Ascending aorta (tissue), 2 donors: ENCODE measurements around the gene MARCHF6. TPM values are rescaled to one million over a fixed set of nuclear protein-coding genes. Genes with fewer than 3 reads are reported as not detected.
A peak's percentile ranks its signal among the peaks of the same experiment; 100 is the strongest.

Source experiments
- DNase-seq, 2 donors: peaks; one replicate each; pipeline ENCODE4 v3.0.0-alpha.2; 2019; ENCODE audit warnings: low spot score in 2 of 2
- H3K27ac ChIP-seq, 2 donors: fragments of 200-600 bp; sonication (generic); one replicate each; pipeline ENCODE4 v1.5.1; 2016 to 2017; ENCODE audit warnings: mild to moderate bottlenecking in 1 of 2
- H3K27me3 ChIP-seq: fragments of 200-600 bp; sonication (generic); one replicate; pipeline ENCODE4 v1.5.1; 2017
- H3K36me3 ChIP-seq, 2 donors: fragments of 200-600 bp; sonication (generic); one replicate each; pipeline ENCODE4 v1.5.1; 2016
- H3K4me1 ChIP-seq, 2 donors: fragments of 200-600 bp; sonication (generic); one replicate each; pipeline ENCODE4 v1.5.1; 2016 to 2017; ENCODE audit warnings: mild to moderate bottlenecking in 1 of 2
- H3K4me3 ChIP-seq, 2 donors: fragments of 200-600 bp; sonication (generic); one replicate each; pipeline ENCODE4 v1.5.1; 2016 to 2017; ENCODE audit warnings: mild to moderate bottlenecking in 1 of 2
- H3K9me3 ChIP-seq, 2 donors: fragments of 200-600 bp; sonication (generic); one replicate each; pipeline ENCODE4 v1.5.1; 2016
- CTCF ChIP-seq, 3 experiments: fragments of 200-600 bp in 2 of 3; fragments of 450-650 bp in 1 of 3; sonication (generic) in 2 of 3; IDR thresholded peaks; one replicate each; pipeline ENCODE4 v1.5.1; 2016 to 2019; ENCODE audit warnings: antibody characterized with exemption in 3 of 3, mild to moderate bottlenecking in 1 of 3, moderate library complexity in 1 of 3
- intact Hi-C: fragments of 100-400 bp; cut with DNase I; formaldehyde crosslinking; loops from one replicate; pipeline ENCODE4 v1.15.1; 2023
- total RNA-seq: library from RNA; depleted of rRNA; stranded (reverse); fragments of >200 nt; gene quantifications from one replicate; pipeline ENCODE4 v1.1.0, GENCODE V29; 2016

Gene MARCHF6
- total RNA-seq, 1 donor from 2014 or later, result 47.0 TPM

- DNase-seq, result peak in 1 of 2 donors; percentile 77
- no peak overlapping the region for H3K4me3 ChIP-seq
- peaks cover 0 to 33% of the 10 kb centered on the region in 2 donors for H3K4me1 ChIP-seq
Measured at GRCh38 chr5:10329820-10330481, 23.5 kb upstream of the MARCHF6 start.

GRCh38 chr5:10330511-10331230 is 22.8 kb upstream of the MARCHF6 start:
- peak overlapping the region; percentile 70 to 72 for H3K27ac ChIP-seq
- no peak for DNase-seq
- no peak overlapping the region for H3K4me3 ChIP-seq
- intact Hi-C loops, result loop anchor here (10.0 kb wide), 1 partner anchor 1876 kb away; no protein-coding TSS in a partner anchor
- peaks cover 0 to 33% of the 10 kb centered on the region in 2 donors for H3K4me1 ChIP-seq
- no peaks in the 10 kb centered on the region for H3K9me3 ChIP-seq
- no peaks in the 10 kb centered on the region for H3K36me3 ChIP-seq
- TF ChIP-seq CTCF (IDR thresholded peaks at IDR 0.05), result no peak
- no peaks in the 10 kb centered on the region for H3K27me3 ChIP-seq

More at GRCh38 chr5:10329820-10330481, 23.5 kb upstream of the MARCHF6 start:
- no peaks in the 10 kb centered on the region for H3K36me3 ChIP-seq
- peak overlapping the region; percentile 70 to 72 for H3K27ac ChIP-seq
- H3K9me3 ChIP-seq, result no peaks in the 10 kb centered on the region
- H3K27me3 ChIP-seq, result no peaks in the 10 kb centered on the region
- intact Hi-C loops, result loop anchor here (10.0 kb wide), 1 partner anchor 1875 kb away; no protein-coding TSS in a partner anchor
- TF ChIP-seq CTCF (IDR thresholded peaks at IDR 0.05), result no peak

GRCh38 chr5:10331341-10331796 is 22.1 kb upstream of the MARCHF6 start:
- peaks cover 0 to 33% of the 10 kb centered on the region in 2 donors for H3K4me1 ChIP-seq
- H3K9me3 ChIP-seq, result no peaks in the 10 kb centered on the region
- no peaks in the 10 kb centered on the region for H3K27me3 ChIP-seq
- DNase-seq, result no peak
- H3K36me3 ChIP-seq, result no peaks in the 10 kb centered on the region
- intact Hi-C loops, result loop anchor here (10.0 kb wide), 1 partner anchor 1877 kb away; no protein-coding TSS in a partner anchor
- H3K27ac ChIP-seq, result peak overlapping the region; percentile 10 to 70
- TF ChIP-seq CTCF (IDR thresholded peaks at IDR 0.05), result no peak
- H3K4me3 ChIP-seq, result no peak overlapping the region

DNA sequence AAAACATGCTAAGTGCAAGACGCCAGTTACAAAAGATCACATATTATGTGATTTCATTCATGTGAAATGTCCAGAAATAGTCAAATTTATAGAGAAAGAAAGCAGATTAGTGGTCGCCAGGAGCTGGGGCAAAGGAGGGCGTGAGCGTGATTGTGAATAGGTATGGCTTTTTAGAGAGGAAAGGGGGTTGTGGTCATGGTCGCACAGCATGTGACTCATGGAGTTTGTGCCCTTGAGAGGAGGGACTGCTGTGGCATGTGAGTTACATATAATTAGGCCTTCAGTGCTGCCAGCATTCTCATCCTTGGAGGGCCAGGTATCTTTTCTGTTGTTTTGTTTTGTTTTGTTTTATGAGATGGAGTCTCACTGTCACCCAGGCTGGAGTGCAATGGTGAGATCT is 21.2 kb upstream of the MARCHF6 start:
- no peaks in the 10 kb centered on the region for H3K27me3 ChIP-seq
- no peak overlapping the region for H3K4me3 ChIP-seq
- H3K36me3 ChIP-seq, result no peaks in the 10 kb centered on the region
- H3K9me3 ChIP-seq, result no peaks in the 10 kb centered on the region
- no peak for TF ChIP-seq CTCF (IDR thresholded peaks at IDR 0.05)
- no peak for DNase-seq
- intact Hi-C loops, result loop anchor here (10.0 kb wide), 1 partner anchor 1878 kb away; no protein-coding TSS in a partner anchor
- no peak overlapping the region for H3K27ac ChIP-seq
- H3K4me1 ChIP-seq, result peaks cover 0 to 33% of the 10 kb centered on the region in 2 donors

GRCh38 chr5:10333154-10334006 is 20.1 kb upstream of the MARCHF6 start:
- H3K27ac ChIP-seq, result peak overlapping the region; percentile 27 to 49
- DNase-seq, result no peak
- TF ChIP-seq CTCF (IDR thresholded peaks at IDR 0.05), result peak in 1 of 3 experiments; percentile 8

More at GRCh38 chr5:10333154-10334006, 20.1 kb upstream of the MARCHF6 start:
- Histone ChIP-seq H3K4me3 (peak overlapping the region; percentile 74 to 85), H3K36me3 (no peaks in the 10 kb centered on the region), H3K4me1 (peaks cover 0 to 33% of the 10 kb centered on the region in 2 donors), H3K27me3 (no peaks in the 10 kb centered on the region), H3K9me3 (no peaks in the 10 kb centered on the region)
- intact Hi-C loops, result loop anchor here (10.0 kb wide), 1 partner anchor 1879 kb away; no protein-coding TSS in a partner anchor
